SK-N-SH treated with all-trans-retinoic acid at 6 μM for 48 hours (cell line): ENCODE results near the gene AUH.

Experiments
- ATAC-seq: fragments of 200-7000 bp; cut with Tn5 transposase; 3 replicates; pipeline ENCODE4 v1.9.1; 2020; ENCODE audit warnings: mild to moderate bottlenecking, moderate library complexity
- ARNTL ChIP-seq: fragments of 450-650 bp; formaldehyde crosslinking; IDR thresholded peaks from 2 replicates; pipeline ENCODE4 v1.5.0; 2020; ENCODE audit warnings: low read depth, mild to moderate bottlenecking, moderate library complexity, borderline replicate concordance
- BACH2 ChIP-seq: fragments of 250-450 bp; sonication (Bioruptor Pico); IDR thresholded peaks from 2 replicates; pipeline ENCODE4 v1.9.0; 2021; ENCODE audit warnings: mild to moderate bottlenecking, borderline replicate concordance
- CREB5 ChIP-seq: fragments of 250-450 bp; sonication (Bioruptor Pico); IDR thresholded peaks from 2 replicates; pipeline ENCODE4 v1.5.1; 2020; ENCODE audit warnings: low read depth, mild to moderate bottlenecking, moderate library complexity
- CSDC2 ChIP-seq: fragments of 250-450 bp; sonication (Bioruptor Pico); IDR thresholded peaks from 2 replicates; pipeline ENCODE4 v1.5.0; 2020; ENCODE audit warnings: mild to moderate bottlenecking, moderate library complexity
- GLIS3 ChIP-seq: fragments of 250-450 bp; sonication (Bioruptor Pico); IDR thresholded peaks from 2 replicates; pipeline ENCODE4 v1.5.0; 2020; ENCODE audit warnings: mild to moderate bottlenecking, moderate library complexity
- PPARA ChIP-seq: fragments of 250-450 bp; sonication (Bioruptor Pico); IDR thresholded peaks from 2 replicates; pipeline ENCODE4 v1.5.0; 2020; ENCODE audit warnings: mild to moderate bottlenecking, borderline replicate concordance
- RARB ChIP-seq: fragments of 250-450 bp; sonication (Bioruptor Pico); IDR thresholded peaks from 2 replicates; pipeline ENCODE4 v1.8.0; 2021; ENCODE audit warnings: mild to moderate bottlenecking, moderate library complexity
- TCF4 ChIP-seq: fragments of 250-450 bp; sonication (Bioruptor Pico); IDR thresholded peaks from 2 replicates; pipeline ENCODE4 v1.8.0; 2021; ENCODE audit warnings: mild to moderate bottlenecking, moderate library complexity, borderline replicate concordance
- TOX ChIP-seq: fragments of 250-450 bp; sonication (Bioruptor Pico); IDR thresholded peaks from 2 replicates; pipeline ENCODE4 v1.8.0; 2021; ENCODE audit warnings: mild to moderate bottlenecking, moderate library complexity, borderline replicate concordance
- TSHZ2 ChIP-seq: fragments of 250-450 bp; sonication (Bioruptor Pico); IDR thresholded peaks from 2 replicates; pipeline ENCODE4 v1.5.0; 2020; ENCODE audit warnings: mild to moderate bottlenecking, moderate library complexity
- ZC3H10 ChIP-seq: fragments of 250-450 bp; sonication (Bioruptor Pico); IDR thresholded peaks from 2 replicates; pipeline ENCODE4 v1.5.1; 2021; ENCODE audit warnings: mild to moderate bottlenecking, moderate library complexity
- ZFP3 ChIP-seq: fragments of 250-450 bp; sonication (Bioruptor Pico); IDR thresholded peaks from 2 replicates; pipeline ENCODE4 v1.5.0; 2020; ENCODE audit warnings: mild to moderate bottlenecking, moderate library complexity
- ZFP30 ChIP-seq: fragments of 450-650 bp; formaldehyde crosslinking; IDR thresholded peaks from 2 replicates; pipeline ENCODE4 v1.5.0; 2022; ENCODE audit warnings: mild to moderate bottlenecking, moderate library complexity
- ZNF8 ChIP-seq: fragments of 450-650 bp; formaldehyde crosslinking; IDR thresholded peaks from 2 replicates; pipeline ENCODE4 v1.5.0; 2020; ENCODE audit warnings: mild to moderate bottlenecking, moderate library complexity
- TF ChIP-seq, protein P1 (sequence below): fragments of 250-450 bp; sonication (Bioruptor Pico); IDR thresholded peaks from 2 replicates; pipeline ENCODE4 v1.8.0; 2020; ENCODE audit warnings: mild to moderate bottlenecking, moderate library complexity, borderline replicate concordance
- TF ChIP-seq, protein P2 (sequence below): fragments of 250-450 bp; sonication (Bioruptor Pico); IDR thresholded peaks from 2 replicates; pipeline ENCODE4 v1.8.0; 2021; ENCODE audit warnings: low read depth, mild to moderate bottlenecking, moderate library complexity, borderline replicate concordance
- TF ChIP-seq, protein P3 (sequence below): fragments of 250-450 bp; sonication (Bioruptor Pico); IDR thresholded peaks from 2 replicates; pipeline ENCODE4 v1.5.1; 2021; ENCODE audit warnings: mild to moderate bottlenecking, moderate library complexity

AUH gene

DNA sequence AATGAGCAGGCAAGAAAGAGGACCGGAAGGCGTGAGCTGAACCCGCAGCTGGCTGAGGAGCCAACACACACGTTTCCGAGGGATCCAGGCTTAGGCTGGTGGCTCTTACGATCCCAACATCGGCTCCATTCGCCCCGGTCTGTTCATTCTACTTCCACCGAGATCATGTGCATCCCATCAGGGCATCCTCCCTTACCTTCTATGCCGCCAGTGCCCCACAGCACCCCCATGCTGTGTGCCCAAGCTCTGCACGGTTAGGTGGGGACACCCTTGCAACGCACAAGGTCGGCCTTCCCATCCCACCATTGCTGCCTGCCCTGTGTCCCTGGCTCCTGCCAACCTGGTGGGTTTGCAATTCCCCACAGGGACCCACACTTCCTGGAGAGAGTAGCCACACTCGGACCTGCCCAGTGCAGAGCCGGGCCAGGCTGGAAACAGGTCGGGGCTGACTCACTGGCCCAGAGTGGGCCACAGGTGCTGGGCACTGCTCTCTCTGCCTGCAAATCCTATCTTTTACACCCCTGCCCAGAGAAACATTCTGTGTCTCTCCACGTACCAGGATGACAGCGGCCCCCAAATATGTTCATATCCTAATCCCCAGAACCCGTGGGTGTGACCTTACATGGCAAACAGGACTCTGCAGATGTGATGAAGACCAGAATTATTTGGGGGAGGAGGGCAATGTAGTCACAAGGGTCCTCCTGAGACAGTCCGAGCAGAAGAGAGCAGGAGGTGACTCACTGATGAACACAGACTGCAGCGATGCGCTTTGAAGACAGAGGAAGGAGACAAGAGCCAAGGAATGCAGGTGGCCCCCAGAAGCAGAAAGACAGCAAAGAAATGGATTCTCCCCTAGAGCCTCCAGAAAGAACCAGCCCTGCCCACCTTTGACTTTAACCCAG is 182.2 kb downstream of the AUH start:
- ATAC-seq, result peak; percentile 58
- TF ChIP-seq ARNTL (CRISPR knock-in tag) (no peak), RARB (CRISPR knock-in tag) (no peak), GLIS3 (CRISPR knock-in tag) (no peak), BACH2 (CRISPR knock-in tag) (no peak), ZC3H10 (no peak), TOX (CRISPR knock-in tag) (no peak), ZFP30 (no peak)
- TF ChIP-seq, protein P1, sequence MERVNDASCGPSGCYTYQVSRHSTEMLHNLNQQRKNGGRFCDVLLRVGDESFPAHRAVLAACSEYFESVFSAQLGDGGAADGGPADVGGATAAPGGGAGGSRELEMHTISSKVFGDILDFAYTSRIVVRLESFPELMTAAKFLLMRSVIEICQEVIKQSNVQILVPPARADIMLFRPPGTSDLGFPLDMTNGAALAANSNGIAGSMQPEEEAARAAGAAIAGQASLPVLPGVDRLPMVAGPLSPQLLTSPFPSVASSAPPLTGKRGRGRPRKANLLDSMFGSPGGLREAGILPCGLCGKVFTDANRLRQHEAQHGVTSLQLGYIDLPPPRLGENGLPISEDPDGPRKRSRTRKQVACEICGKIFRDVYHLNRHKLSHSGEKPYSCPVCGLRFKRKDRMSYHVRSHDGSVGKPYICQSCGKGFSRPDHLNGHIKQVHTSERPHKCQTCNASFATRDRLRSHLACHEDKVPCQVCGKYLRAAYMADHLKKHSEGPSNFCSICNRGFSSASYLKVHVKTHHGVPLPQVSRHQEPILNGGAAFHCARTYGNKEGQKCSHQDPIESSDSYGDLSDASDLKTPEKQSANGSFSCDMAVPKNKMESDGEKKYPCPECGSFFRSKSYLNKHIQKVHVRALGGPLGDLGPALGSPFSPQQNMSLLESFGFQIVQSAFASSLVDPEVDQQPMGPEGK (CRISPR knock-in tag), result no peak
- TF ChIP-seq, protein P2, sequence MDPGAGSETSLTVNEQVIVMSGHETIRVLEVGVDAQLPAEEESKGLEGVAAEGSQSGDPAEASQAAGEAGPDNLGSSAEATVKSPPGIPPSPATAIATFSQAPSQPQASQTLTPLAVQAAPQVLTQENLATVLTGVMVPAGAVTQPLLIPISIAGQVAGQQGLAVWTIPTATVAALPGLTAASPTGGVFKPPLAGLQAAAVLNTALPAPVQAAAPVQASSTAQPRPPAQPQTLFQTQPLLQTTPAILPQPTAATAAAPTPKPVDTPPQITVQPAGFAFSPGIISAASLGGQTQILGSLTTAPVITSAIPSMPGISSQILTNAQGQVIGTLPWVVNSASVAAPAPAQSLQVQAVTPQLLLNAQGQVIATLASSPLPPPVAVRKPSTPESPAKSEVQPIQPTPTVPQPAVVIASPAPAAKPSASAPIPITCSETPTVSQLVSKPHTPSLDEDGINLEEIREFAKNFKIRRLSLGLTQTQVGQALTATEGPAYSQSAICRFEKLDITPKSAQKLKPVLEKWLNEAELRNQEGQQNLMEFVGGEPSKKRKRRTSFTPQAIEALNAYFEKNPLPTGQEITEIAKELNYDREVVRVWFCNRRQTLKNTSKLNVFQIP (CRISPR knock-in tag), result no peak

GRCh38 chr9:91178281-91179236 is 183.2 kb downstream of the AUH start:
- TF ChIP-seq, protein P1 (CRISPR knock-in tag), result no peak
- TF ChIP-seq PPARA (CRISPR knock-in tag) (no peak), TSHZ2 (CRISPR knock-in tag) (no peak), RARB (CRISPR knock-in tag) (no peak), CREB5 (CRISPR knock-in tag) (no peak), CSDC2 (CRISPR knock-in tag) (no peak), ZNF8 (CRISPR knock-in tag) (no peak), TCF4 (CRISPR knock-in tag) (no peak), ZFP3 (CRISPR knock-in tag) (no peak), ARNTL (CRISPR knock-in tag) (no peak)
- TF ChIP-seq, protein P2 (CRISPR knock-in tag), result no peak
- TF ChIP-seq, protein P3, sequence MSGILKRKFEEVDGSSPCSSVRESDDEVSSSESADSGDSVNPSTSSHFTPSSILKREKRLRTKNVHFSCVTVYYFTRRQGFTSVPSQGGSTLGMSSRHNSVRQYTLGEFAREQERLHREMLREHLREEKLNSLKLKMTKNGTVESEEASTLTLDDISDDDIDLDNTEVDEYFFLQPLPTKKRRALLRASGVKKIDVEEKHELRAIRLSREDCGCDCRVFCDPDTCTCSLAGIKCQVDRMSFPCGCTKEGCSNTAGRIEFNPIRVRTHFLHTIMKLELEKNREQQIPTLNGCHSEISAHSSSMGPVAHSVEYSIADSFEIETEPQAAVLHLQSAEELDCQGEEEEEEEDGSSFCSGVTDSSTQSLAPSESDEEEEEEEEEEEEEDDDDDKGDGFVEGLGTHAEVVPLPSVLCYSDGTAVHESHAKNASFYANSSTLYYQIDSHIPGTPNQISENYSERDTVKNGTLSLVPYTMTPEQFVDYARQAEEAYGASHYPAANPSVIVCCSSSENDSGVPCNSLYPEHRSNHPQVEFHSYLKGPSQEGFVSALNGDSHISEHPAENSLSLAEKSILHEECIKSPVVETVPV (CRISPR knock-in tag), result no peak
- ATAC-seq, result no peak; the same call in 2 of the 3 replicates
